Kidney (tissue), 14 donors: ENCODE measurements around the gene HOXD9. TPM values are rescaled to one million over a fixed set of nuclear protein-coding genes. Genes with fewer than 3 reads are reported as not detected.

Source experiments
- DNase-seq, 5 donors: peaks; one replicate each; pipeline ENCODE4 v3.0.0-alpha.2; 2013 to 2020
- FAIRE-seq: peaks from 2 replicates; lab custom pipeline; 2012; peaks lifted over from hg19 to GRCh38; lab: Jason Lieb, UNC
- H3K27ac ChIP-seq, 2 donors: one replicate each; pipeline ENCODE4 v1.7.0; 2013; ENCODE audit warnings: low read depth in 2 of 2, low read length in 2 of 2, inconsistent platforms in 1 of 2
- H3K27me3 ChIP-seq: one replicate; pipeline ENCODE4 v1.7.1; 2013; ENCODE audit warnings: low read length, inconsistent platforms; ENCODE audit not compliant: control insufficient read depth, insufficient read depth
- H3K36me3 ChIP-seq, 3 donors: one replicate each; pipeline versions ENCODE4 v1.7.0 to v1.7.1; 2013; ENCODE audit warnings: low read length in 3 of 3, control low read depth in 1 of 3, inconsistent platforms in 1 of 3; ENCODE audit not compliant: insufficient read depth in 3 of 3, control insufficient read depth in 2 of 3
- H3K4me1 ChIP-seq, 3 donors: one replicate each; pipeline versions ENCODE4 v1.7.0 to v1.7.1; 2013; ENCODE audit warnings: low read length in 3 of 3, inconsistent platforms in 1 of 3, low read depth in 1 of 3; ENCODE audit not compliant: control insufficient read depth in 2 of 3, insufficient read depth in 2 of 3
- H3K4me3 ChIP-seq, 3 donors: one replicate each; pipeline versions ENCODE4 v1.7.0 to v1.8.1; 2013; ENCODE audit warnings: low read length in 3 of 3, control low read depth in 1 of 3, inconsistent platforms in 1 of 3
- H3K9ac ChIP-seq, 3 donors: one replicate each; pipeline versions ENCODE4 v1.7.0 to v1.7.1; 2013; ENCODE audit warnings: low read length in 3 of 3, control low read depth in 1 of 3, inconsistent platforms in 1 of 3
- H3K9me3 ChIP-seq, 3 donors: one replicate each; pipeline versions ENCODE4 v1.7.0 to v1.7.1; 2013; ENCODE audit warnings: low read length in 3 of 3, control low read depth in 1 of 3, inconsistent platforms in 1 of 3; ENCODE audit not compliant: control insufficient read depth in 2 of 3, insufficient read depth in 1 of 3
- intact Hi-C: fragments of 100-400 bp; cut with DNase I; formaldehyde crosslinking; loops from one replicate; pipeline ENCODE4 v1.11.1; 2022
- polyA plus RNA-seq: library from polyadenylated mRNA; stranded (reverse); fragments of 350-450 nt; fragmentation: Illumina TruSeq; extraction: RNeasy Lipid Tissue Mini Kit (QIAGEN cat#74804); gene quantifications from one replicate; pipeline ENCODE4 v1.2.3, GENCODE V29; 2014; ENCODE audit warnings: low read depth, low replicate concordance; ENCODE audit not compliant: insufficient read depth
- total RNA-seq: library from RNA; stranded (reverse); fragmentation: NEBNext Ultra II Directional; extraction: Animal tissue kit (Norgen Biotek cat#: 25700); gene quantifications from one replicate; pipeline ENCODE4 v1.2.1, GENCODE V29; 2021
- TF ChIP-seq, protein P1 (sequence below): IDR thresholded peaks from 3 replicates; pipeline ENCODE4 v1.5.1; 2012; ENCODE audit warnings: mild to moderate bottlenecking, moderate library complexity, borderline replicate concordance; ENCODE audit not compliant: insufficient read depth; ENCODE audit errors: extremely low read depth
- donor health status: control.
- donor health status: control.
- donor health status: control.
- donor health status: control.
- donor health status: control.
- donor health status: DM: yes; HTN: yes; CAD: no.
- donor health status: Normal renal cell carcinoma (clear cell type).

HOXD9 gene
- total and polyA plus RNA-seq, 2 donors from 2014 or later = 36.4 to 36.5 TPM

DNA sequence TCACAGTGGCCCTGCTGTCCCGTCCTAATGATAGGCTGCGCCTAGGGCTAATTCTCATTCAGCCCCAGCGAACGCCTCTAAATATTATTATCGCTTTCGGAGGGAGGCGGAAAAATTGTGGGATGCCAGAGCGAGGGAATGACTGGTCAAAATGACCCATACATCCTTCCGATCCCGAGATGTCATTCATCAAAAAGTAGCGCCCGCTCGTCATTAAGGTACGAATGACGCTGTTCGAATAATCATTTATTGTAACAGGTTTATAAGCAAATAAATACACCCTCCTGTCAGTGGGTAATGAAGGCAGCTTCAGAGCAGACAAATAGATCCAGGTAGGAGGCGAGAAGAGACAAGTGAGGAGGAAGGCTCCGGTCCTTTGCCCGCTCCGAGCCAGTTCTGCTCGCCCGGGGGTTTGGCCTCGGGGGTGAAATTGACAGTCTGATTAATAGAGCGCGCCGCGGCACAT is 38.7 kb upstream of the HOXD9 start, which contains the start of gene EVX2:
TSS of gene EVX2 (minus strand) at position 167 of the 466 bp plus-strand sequence. CDS start 186 bp downstream, outside the sequence.
- Histone ChIP-seq H3K27me3 (peaks cover 90% of the 10 kb centered on the region), H3K4me3 (no peak within 1 kb of the TSS), H3K9ac (no peak within 1 kb of the TSS), H3K4me1 (peaks cover 0 to 10% (median 0%) of the 10 kb centered on the region in 3 donors), H3K36me3 (no peaks in the 10 kb centered on the region), H3K9me3 (peaks cover 0 to 9% (median 0%) of the 10 kb centered on the region in 3 donors), H3K27ac (no peak within 1 kb of the TSS)
- FAIRE-seq (no peak), DNase-seq (peak in 2 of 5 donors; percentile 16 to 40)
- intact Hi-C loops = no loop called here
- TF ChIP-seq, protein P1, sequence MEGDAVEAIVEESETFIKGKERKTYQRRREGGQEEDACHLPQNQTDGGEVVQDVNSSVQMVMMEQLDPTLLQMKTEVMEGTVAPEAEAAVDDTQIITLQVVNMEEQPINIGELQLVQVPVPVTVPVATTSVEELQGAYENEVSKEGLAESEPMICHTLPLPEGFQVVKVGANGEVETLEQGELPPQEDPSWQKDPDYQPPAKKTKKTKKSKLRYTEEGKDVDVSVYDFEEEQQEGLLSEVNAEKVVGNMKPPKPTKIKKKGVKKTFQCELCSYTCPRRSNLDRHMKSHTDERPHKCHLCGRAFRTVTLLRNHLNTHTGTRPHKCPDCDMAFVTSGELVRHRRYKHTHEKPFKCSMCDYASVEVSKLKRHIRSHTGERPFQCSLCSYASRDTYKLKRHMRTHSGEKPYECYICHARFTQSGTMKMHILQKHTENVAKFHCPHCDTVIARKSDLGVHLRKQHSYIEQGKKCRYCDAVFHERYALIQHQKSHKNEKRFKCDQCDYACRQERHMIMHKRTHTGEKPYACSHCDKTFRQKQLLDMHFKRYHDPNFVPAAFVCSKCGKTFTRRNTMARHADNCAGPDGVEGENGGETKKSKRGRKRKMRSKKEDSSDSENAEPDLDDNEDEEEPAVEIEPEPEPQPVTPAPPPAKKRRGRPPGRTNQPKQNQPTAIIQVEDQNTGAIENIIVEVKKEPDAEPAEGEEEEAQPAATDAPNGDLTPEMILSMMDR = no peak

DNA sequence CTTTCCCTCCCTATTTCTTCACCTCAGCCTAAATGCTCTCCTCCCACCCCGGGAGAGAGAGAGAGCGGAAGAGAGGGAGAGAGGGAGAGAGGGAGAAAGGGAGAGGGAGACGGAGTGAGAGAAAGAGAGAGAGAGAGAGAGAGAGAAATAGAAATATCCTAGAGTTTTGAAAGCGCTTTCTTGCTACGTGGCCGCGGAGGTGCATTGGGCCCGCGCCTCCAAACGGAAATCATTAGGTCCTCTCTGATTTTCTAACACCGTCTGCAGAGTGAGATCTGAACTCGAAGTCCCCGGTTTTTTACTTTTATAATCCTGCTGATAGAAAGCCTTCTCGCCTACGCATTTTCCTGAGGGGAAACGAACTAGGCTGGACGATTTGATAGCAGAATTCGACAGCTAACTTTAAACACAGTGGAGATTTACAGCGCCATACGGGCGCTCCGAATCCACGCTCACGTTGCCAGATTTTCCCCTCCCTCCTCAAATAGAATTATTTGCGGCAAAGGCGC is 37.9 kb upstream of the HOXD9 start:
- DNase-seq = peak in 2 of 5 donors; percentile 26 to 29
- H3K27ac ChIP-seq = no peak overlapping the region

DNA sequence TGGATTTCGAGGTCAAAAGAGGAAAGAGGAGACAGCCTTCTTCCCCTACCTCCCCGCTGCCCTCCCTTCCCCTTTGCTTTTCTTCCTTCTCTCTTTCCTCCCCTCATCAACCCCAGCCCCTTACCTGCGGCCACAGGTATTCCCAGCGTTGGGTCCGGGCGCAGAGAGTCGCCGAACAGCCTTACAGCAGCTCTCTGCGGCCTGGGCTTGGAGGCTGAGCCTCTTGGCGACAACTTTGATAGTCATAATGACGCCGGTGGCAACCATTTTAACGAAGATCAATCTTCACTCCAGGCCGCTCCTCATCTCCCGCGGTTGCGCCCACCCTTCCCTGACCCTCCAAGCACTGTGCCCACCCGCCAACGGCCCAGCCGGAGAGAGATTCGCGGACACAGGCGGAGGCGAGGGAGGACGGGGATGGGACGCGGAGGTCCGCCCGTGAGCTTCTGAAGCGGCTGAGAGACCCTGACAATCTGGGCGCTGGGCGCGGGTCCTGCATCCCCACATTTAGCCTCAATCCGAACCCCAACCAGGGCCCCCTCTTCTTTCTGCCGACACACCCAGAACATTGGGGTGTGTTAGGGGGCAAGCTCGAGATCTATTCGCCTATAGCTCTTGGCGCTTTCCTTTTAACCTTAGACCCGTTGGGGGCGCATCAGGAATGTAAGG is 37.3 kb upstream of the HOXD9 start:
- H3K4me3 ChIP-seq = no peak overlapping the region
- H3K27ac ChIP-seq = no peak overlapping the region
- peaks cover 0 to 9% (median 0%) of the 10 kb centered on the region in 3 donors for H3K9me3 ChIP-seq
- H3K27me3 ChIP-seq = peaks cover 95% of the 10 kb centered on the region
- no peak overlapping the region for H3K9ac ChIP-seq
- peaks cover 0 to 10% (median 0%) of the 10 kb centered on the region in 3 donors for H3K4me1 ChIP-seq
- TF ChIP-seq, protein P1 = no peak
- no peaks in the 10 kb centered on the region for H3K36me3 ChIP-seq
- FAIRE-seq = no peak
- DNase-seq = peak in 3 of 5 donors; percentile 25 to 66 (median 50)
- intact Hi-C loops = no loop called here

More for the DNA sequence above, 37.9 kb upstream of the HOXD9 start:
- FAIRE-seq = no peak
- Histone ChIP-seq H3K4me3 (no peak overlapping the region), H3K9me3 (peaks cover 0 to 9% (median 0%) of the 10 kb centered on the region in 3 donors), H3K4me1 (peaks cover 0 to 10% (median 0%) of the 10 kb centered on the region in 3 donors), H3K36me3 (no peaks in the 10 kb centered on the region), H3K27me3 (peaks cover 90% of the 10 kb centered on the region), H3K9ac (no peak overlapping the region)
- intact Hi-C loops = no loop called here
- TF ChIP-seq, protein P1 = no peak
